Activated T-cell treated with anti-CD3 and anti-CD28 coated beads, Interleukin-2, amount 50 U/mL, for 72 hours (primary cell): ENCODE measurements around the gene RPL32. TPM values are rescaled to one million over a fixed set of nuclear protein-coding genes. Genes with fewer than 3 reads are reported as not detected.
A peak's percentile ranks its signal among the peaks of the same experiment; 100 is the strongest.
"Not testable (repeated sequence)": the region's sequence is repeated elsewhere in the genome, so short reads cannot be mapped to it uniquely, and the experiment has no call there.

Experiments used
- ATAC-seq, 2 donors: fragments of 150-1000 bp; cut with Tn5 transposase; replicated peaks in 1 of 2; 2 replicates each; pipeline ENCODE4 v1.10.0; 2021; ENCODE audit warnings: moderate library complexity in 2 of 2, mild to moderate bottlenecking in 1 of 2
- DNase-seq, 2 donors: peaks; one replicate each; pipeline ENCODE4 v3.0.0; 2021 to 2022; ENCODE audit warnings: mixed read lengths in 1 of 2
- H3K27ac Mint-ChIP-seq: one replicate; pipeline ENCODE4 v1.8.0; 2022; ENCODE audit warnings: mild to moderate bottlenecking, moderate library complexity, mixed read lengths
- H3K27me3 Mint-ChIP-seq: one replicate; pipeline ENCODE4 v1.8.0; 2022; ENCODE audit warnings: low read depth, mixed read lengths
- H3K36me3 Mint-ChIP-seq, 2 donors: one replicate each; pipeline ENCODE4 v1.8.0; 2022; ENCODE audit warnings: mixed read lengths in 2 of 2, mild to moderate bottlenecking in 1 of 2; ENCODE audit not compliant: insufficient read depth in 2 of 2
- H3K4me1 Mint-ChIP-seq: one replicate; pipeline ENCODE4 v1.8.0; 2022; ENCODE audit warnings: low read depth, mixed read lengths
- H3K4me3 Mint-ChIP-seq, 2 donors: one replicate each; pipeline ENCODE4 v1.8.0; 2022; ENCODE audit warnings: mild to moderate bottlenecking in 2 of 2, mixed read lengths in 2 of 2, moderate library complexity in 2 of 2
- H3K9me3 Mint-ChIP-seq, 2 donors: one replicate each; pipeline ENCODE4 v1.8.0; 2022; ENCODE audit warnings: mixed read lengths in 2 of 2
- total RNA-seq, 2 donors: library from RNA; stranded (reverse); gene quantifications; one replicate each; pipeline ENCODE4 v1.2.3, GENCODE V29; 2022

Gene RPL32
- total RNA-seq, 2 donors from 2014 or later = 2,781 to 2,931 TPM

DNA sequence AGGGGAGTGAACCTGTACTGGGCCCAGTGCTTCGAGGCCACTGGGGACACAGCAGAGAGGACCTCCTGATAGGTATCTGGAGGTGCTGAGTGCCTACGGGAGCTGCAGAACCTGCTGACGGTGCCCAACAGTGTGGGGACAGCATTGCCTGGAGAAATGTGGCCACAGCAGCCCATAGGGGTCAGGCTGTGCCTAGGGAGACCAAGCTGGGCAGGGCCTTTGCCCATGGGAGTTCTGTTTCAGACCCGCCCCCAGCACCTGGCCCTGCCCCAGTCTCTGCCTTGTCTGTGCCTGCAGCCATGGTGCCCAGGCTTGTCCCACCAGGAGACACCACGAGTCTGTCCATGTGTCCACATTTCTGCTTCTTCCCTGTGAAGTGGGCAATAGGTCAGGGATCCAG lies 15.3 kb upstream of the RPL32 start:
- H3K9me3 Mint-ChIP-seq = no peaks in the 10 kb centered on the region
- ATAC-seq (no peak), DNase-seq (no peak)
- no peak overlapping the region for H3K4me3 Mint-ChIP-seq
- no peak overlapping the region for H3K27ac Mint-ChIP-seq
- peaks cover 10% of the 10 kb centered on the region for H3K27me3 Mint-ChIP-seq
- no peaks in the 10 kb centered on the region for H3K36me3 Mint-ChIP-seq
- no peaks in the 10 kb centered on the region for H3K4me1 Mint-ChIP-seq

DNA sequence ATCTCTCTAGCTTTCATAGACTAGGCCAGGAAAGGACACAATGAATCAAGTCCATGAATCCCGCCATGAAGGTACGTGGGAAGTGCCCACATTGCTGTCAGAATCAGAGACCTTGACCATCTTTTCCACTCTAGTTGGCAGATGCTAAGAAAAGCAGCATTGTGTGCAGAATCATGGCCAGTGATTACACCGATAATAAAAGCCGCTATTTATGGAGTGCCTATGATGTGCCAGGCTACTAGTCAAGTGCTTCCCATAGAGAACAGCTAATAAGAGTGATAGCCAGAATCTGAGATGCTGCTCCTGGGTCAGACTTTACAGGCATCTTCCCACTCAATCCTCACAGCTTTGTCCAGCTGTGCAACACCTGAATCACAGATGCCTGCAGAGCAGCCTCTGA lies 13.2 kb upstream of the RPL32 start:
- peaks cover 16% of the 10 kb centered on the region for H3K27me3 Mint-ChIP-seq
- no peaks in the 10 kb centered on the region for H3K9me3 Mint-ChIP-seq
- ATAC-seq = no peak
- DNase-seq = no peak
- H3K4me3 Mint-ChIP-seq = no peak overlapping the region
- no peak overlapping the region for H3K27ac Mint-ChIP-seq
- H3K36me3 Mint-ChIP-seq = no peaks in the 10 kb centered on the region
- no peaks in the 10 kb centered on the region for H3K4me1 Mint-ChIP-seq

DNA sequence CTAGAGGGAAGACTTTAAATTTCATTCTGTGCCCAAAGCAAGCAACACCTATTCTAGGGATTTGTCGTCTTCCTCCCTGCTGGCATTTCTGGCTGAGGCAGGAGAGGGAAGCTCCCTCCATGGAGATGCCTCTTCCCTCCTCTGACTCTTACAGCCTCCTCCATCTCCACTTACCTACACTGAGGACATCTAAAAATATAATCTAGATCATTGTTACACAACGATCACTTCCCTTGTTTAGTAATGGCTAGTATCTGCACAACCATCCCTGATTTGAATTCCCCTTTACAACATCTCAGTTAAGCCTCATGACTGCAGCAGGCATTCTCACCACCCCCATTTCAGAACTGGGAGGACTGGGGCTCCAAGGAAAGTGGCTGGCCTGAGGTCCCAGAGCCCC lies 12.5 kb upstream of the RPL32 start:
- H3K4me1 Mint-ChIP-seq, H3K9me3 Mint-ChIP-seq, H3K36me3 Mint-ChIP-seq, H3K4me3 Mint-ChIP-seq, ATAC-seq, H3K27ac Mint-ChIP-seq, DNase-seq: not testable (repeated sequence)
- H3K27me3 Mint-ChIP-seq = peaks cover 16% of the 10 kb centered on the region

DNA sequence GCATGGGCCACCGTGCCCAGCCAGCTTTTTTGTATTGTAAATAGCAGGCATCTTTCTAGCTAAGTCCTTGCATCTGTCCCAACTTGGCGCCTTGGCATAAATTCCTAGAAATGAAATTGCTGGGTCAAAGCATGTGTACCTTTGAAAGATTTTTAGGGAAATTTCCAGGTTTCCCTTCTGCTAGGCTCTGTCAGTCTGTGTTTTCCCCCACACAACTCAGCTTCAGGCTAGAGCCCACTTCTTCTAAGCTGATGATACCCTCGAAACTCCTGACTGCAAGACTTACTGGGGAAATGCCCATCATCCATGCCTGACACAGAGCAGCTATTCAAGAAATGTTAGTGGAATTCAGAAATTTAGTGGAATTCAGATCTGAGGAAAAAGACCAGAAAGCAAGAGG lies 10.8 kb upstream of the RPL32 start:
- no peak overlapping the region for H3K27ac Mint-ChIP-seq
- DNase-seq = no peak
- H3K4me1 Mint-ChIP-seq = no peaks in the 10 kb centered on the region
- no peak for ATAC-seq
- H3K4me3 Mint-ChIP-seq = no peak overlapping the region
- H3K36me3 Mint-ChIP-seq = no peaks in the 10 kb centered on the region
- H3K27me3 Mint-ChIP-seq = peaks cover 16% of the 10 kb centered on the region
- no peaks in the 10 kb centered on the region for H3K9me3 Mint-ChIP-seq

DNA sequence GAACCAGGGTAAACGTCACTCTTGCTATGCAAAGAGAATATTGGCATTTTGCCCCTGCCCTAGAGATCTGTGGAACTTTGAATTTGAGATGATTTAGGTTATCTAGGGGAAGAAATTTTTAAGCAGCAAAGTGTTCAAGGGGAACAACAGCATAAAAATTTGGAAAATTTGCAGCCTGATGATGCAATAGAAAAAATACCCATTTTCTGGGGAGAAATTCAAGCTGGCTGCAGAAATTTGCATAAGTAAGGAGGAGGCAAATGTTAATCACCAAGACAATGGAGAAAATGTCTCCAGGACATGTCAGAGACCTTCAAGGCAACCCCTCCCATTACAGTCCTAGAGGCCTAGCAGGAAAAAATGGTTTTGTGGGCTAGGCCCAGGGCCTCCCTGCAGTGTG lies 4.4 kb upstream of the RPL32 start:
- H3K27me3 Mint-ChIP-seq = peaks cover 2% of the 10 kb centered on the region
- H3K36me3 Mint-ChIP-seq = peaks cover 4 to 7% of the 10 kb centered on the region in 2 donors
- H3K4me1 Mint-ChIP-seq = peaks cover 9% of the 10 kb centered on the region
- DNase-seq (no peak), ATAC-seq (no peak)
- H3K9me3 Mint-ChIP-seq = no peaks in the 10 kb centered on the region
- no peak overlapping the region for H3K4me3 Mint-ChIP-seq
- H3K27ac Mint-ChIP-seq = no peak overlapping the region

DNA sequence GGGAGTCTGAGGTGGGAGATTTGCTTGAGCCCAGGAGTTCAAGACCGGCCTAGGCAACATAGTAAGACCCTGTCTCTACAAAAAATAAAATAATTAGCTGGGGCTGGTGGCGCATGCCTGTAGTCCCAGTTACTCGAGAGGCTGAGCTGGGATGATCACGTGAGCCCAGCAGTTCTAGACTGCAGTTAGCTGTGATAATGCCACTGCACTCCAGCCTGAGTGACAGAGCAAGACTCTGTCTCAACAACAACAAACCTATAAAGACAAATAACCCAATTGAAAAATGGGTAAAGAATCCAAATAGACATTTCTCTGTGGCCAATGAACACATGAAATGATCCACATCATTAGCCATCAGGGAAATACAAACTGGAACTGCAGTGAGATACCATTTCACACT lies 1.1 kb upstream of the RPL32 start:
- Mint-ChIP-seq H3K4me1 (peaks cover 38% of the 10 kb centered on the region), H3K27me3 (no peaks in the 10 kb centered on the region), H3K27ac (peak overlapping the region; percentile 100), H3K9me3 (no peaks in the 10 kb centered on the region), H3K36me3 (peaks cover 26 to 37% of the 10 kb centered on the region in 2 donors), H3K4me3 (peak overlapping the region; percentile 92 to 97)
- ATAC-seq = no peak
- DNase-seq = no peak

DNA sequence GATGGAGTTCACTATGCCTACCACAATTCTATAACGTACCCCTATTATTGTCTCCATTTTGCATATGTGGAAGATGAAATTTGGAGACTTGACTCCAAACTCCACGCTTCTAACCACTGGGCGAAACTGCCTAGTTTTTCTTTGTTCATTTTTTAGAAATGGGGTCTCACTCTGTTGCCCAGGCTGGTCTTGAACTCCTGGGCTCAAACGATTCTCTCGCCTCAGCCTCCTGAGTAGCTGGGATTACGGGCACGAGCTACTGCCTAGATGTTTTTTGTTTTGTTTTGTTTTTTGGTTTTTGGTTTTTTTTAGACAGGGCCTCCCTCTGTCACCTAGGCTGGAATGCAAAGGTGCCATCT lies 584 bp upstream of the RPL32 start:
- Mint-ChIP-seq H3K9me3 (no peaks in the 10 kb centered on the region), H3K4me1 (peaks cover 43% of the 10 kb centered on the region), H3K27me3 (no peaks in the 10 kb centered on the region), H3K36me3 (peaks cover 31 to 42% of the 10 kb centered on the region in 2 donors), H3K27ac (peak overlapping the region; percentile 100), H3K4me3 (peak overlapping the region; percentile 92 to 97)
- DNase-seq (no peak), ATAC-seq (no peak)

DNA sequence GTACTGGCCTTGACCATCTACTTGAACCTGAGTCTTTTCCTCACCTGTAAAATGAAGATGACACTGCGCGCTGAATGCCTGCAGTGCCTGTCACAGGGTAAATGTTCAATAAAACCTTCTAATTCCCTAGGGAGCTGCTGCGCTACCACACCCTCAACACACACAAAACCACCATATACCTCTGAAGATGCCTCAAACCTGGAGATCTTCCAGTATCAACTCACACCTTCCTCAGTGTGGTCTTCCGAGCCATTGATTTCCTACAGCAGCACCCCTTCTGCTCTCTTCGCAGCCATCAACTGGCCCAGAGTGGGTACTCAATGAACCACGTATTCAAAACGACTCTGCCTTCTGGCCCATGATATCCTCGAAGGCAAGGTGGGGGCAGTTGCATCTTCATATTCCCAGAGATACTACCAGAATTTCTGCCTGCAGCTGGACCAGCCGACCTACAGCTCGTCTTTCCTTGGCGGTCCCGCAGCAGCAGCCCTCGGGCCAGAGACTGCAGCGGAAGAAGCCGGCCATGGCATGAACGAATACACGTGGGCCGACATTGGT lies 695 bp downstream of the RPL32 start:
- Mint-ChIP-seq H3K4me1 (peaks cover 49% of the 10 kb centered on the region), H3K9me3 (no peaks in the 10 kb centered on the region), H3K4me3 (peak overlapping the region; percentile 92 to 97), H3K27ac (peak overlapping the region; percentile 100), H3K27me3 (no peaks in the 10 kb centered on the region), H3K36me3 (peaks cover 34 to 49% of the 10 kb centered on the region in 2 donors)
- ATAC-seq (peak; percentile 25 to 49), DNase-seq (peak in 1 of 2 donors; percentile 32)

DNA sequence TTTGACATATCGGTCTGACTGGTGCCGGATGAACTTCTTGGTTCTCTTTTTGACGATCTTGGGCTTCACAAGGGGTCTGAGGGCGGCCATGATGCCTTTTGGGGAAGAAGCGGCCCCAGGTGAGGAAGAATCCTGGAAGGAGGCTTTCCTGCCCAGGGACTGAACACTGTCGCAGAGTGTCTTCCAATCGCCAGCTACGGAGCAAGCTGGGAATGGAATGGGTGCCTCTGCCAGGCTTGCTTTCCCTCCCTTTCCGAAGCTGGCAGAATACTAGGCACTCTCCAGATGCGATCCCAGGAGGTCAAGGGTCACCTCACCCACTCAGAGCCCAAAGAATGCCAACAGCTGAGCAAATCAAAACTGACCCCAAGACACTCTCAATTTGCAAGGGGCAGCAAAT lies 1.2 kb downstream of the RPL32 start:
- not testable (repeated sequence) for H3K27me3 Mint-ChIP-seq, ATAC-seq, DNase-seq, H3K9me3 Mint-ChIP-seq
- Mint-ChIP-seq H3K4me3 (peak overlapping the region; percentile 92 to 97), H3K27ac (peak overlapping the region; percentile 100), H3K4me1 (peaks cover 49% of the 10 kb centered on the region), H3K36me3 (peaks cover 34 to 50% of the 10 kb centered on the region in 2 donors)

DNA sequence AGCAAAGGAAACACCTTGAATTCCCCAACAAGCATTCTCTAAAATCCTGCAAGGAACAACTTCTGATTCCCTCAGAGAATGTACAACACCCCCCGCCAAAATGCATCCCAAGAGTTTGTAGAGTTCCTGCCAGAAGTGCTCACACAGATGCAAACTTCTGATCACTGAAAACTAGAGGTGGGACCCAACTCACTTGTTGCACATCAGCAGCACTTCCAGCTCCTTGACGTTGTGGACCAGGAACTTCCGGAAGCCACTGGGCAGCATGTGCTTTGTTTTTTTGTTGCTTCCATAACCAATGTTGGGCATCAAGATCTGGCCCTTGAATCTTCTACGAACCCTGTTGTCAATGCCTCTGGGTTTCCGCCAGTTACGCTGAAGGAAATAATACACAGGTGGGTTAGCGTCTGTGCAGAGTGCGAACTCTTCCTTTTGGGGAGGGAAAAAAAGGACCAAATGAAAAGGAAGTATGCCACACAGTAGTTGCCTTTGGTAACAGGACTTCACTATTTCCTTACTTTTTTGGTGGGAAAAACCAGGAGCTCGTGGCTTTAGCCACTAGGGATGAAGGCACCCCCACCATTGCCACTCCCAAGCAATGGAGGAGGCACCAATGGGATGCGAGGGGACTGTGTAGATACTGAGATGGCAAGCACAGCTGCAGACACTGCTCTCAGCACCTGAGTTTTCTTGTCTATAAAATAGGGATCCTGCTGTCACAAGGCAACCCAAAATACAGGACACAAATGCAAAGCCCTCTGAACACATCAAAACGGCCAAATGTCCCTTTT lies 2.0 kb downstream of the RPL32 start:
- no peaks in the 10 kb centered on the region for H3K27me3 Mint-ChIP-seq

DNA sequence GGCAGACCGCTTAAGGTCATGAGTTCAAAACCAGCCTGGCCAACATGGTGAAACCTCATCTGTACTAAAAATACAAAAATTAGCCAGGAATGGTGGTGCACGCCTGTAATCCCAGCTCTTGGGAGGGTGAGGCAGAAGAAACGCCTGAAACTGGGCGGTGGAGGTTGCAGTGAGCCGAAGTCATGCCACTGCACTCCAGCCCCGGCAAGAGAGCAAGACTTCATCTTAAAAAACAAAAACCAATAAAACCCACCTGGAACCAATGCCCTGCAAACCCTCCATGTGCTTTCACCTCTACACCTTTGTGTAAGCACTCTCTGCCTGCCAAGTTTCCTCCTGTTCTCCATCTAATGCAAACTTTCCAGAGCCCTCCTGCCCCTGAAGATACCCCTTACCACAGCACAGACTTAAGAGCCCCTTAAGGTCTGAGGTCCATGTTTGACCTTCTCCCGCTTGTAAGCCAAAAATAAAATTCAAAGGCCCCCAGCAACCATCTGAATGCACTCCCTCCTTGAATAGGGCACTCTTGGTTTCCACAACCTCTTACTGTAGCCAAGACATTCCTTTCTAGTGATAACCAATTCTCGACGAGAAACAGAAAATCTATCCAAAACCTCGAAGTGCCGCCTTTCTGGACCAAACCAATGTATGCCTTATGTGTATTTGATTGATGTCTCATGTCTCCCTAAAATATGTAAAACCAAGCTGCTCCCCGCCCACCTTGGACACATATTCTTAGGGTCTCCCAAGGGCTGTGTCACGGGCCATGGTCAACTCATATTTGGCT lies 3.0 kb downstream of the RPL32 start:
- DNase-seq (no peak), ATAC-seq (no peak)
- no peaks in the 10 kb centered on the region for H3K27me3 Mint-ChIP-seq
- peaks cover 34 to 61% of the 10 kb centered on the region in 2 donors for H3K36me3 Mint-ChIP-seq
- H3K27ac Mint-ChIP-seq = peak overlapping the region; percentile 100
- H3K4me3 Mint-ChIP-seq = peak overlapping the region; percentile 92 to 97
- peaks cover 54% of the 10 kb centered on the region for H3K4me1 Mint-ChIP-seq
- H3K9me3 Mint-ChIP-seq = no peaks in the 10 kb centered on the region

More for the DNA sequence above, 2.0 kb downstream of the RPL32 start:
- Mint-ChIP-seq H3K4me1 (peaks cover 49% of the 10 kb centered on the region), H3K36me3 (peaks cover 34 to 58% of the 10 kb centered on the region in 2 donors), H3K27ac (peak overlapping the region; percentile 100), H3K4me3 (peak overlapping the region; percentile 92 to 97), H3K9me3 (no peaks in the 10 kb centered on the region)
- ATAC-seq = no peak
- DNase-seq = no peak

DNA sequence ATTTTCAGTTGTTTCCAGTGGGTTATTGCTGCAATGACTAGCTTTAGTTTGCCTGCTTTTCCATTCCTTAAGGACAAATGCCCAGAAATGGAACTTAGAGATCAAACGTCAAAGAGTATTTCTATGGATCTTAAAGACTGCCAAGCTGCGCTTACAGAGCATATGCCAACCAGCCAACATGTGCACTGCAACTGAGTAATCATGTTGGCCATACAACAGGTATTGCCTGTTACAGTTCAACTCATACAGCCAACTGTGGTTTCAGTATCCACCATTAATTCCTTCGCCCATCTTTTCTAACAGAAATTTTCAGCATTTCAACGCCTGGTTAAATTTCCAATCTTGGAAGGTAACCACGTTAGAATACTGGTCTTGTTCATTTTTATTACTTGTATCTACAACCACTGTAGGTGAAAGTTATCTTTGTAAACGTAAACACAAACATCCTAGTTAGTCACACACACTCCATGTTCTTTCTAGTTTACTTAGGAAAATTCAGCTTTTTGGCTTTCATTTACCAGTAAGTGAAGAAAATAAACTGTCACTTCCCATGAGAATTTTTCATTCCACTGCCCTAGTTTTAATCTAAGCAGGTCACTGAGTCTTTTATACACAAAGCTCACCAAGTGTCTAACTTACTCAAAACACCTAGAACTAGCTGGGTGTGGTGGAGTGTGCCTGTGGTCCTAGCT lies 3.9 kb downstream of the RPL32 start:
- ATAC-seq (no peak), DNase-seq (no peak)
- H3K27me3 Mint-ChIP-seq = no peaks in the 10 kb centered on the region
- H3K4me1 Mint-ChIP-seq = peaks cover 53% of the 10 kb centered on the region
- peak overlapping the region; percentile 100 for H3K27ac Mint-ChIP-seq
- H3K9me3 Mint-ChIP-seq = no peaks in the 10 kb centered on the region
- peaks cover 34 to 61% of the 10 kb centered on the region in 2 donors for H3K36me3 Mint-ChIP-seq
- peak overlapping the region; percentile 92 to 97 for H3K4me3 Mint-ChIP-seq
